K562 treated with DMSO at 1 percent for 48 hours (cell line): ENCODE results near the gene FREM1. TPM values are rescaled to one million over a fixed set of nuclear protein-coding genes. Genes with fewer than 3 reads are reported as not detected.

Source experiments
- total RNA-seq: library from RNA; unstranded; fragments of 300-600 nt; gene quantifications from 2 replicates; pipeline ENCODE4 v1.2.3, GENCODE V29; 2022; ENCODE audit warnings: low replicate concordance; ENCODE audit errors: extremely low read depth

FREM1 gene
- not detected in 2 replicates for total RNA-seq

GRCh38 chr9:14909961-14910805, at the start of gene FREM1:
TSS of gene FREM1 (minus strand) at chr9:14910428. CDS start at chr9:14868977, 41,451 bp downstream.

GRCh38 chr9:14722391-14723035, 187.7 kb downstream of the FREM1 start, which contains the start of gene CER1:
TSS of gene CER1 (minus strand) at chr9:14722733. CDS start at chr9:14722672, 61 bp downstream.

GRCh38 chr9:14693251-14693861, 216.9 kb downstream of the FREM1 start, which contains the start of gene ZDHHC21:
TSS of gene ZDHHC21 (minus strand) at chr9:14693432. CDS start at chr9:14674340, 19,092 bp downstream.

Other genes starting within 250 kb of the FREM1 start
- gene ZDHHC21, start 217.0 kb downstream of the FREM1 start, total RNA-seq = not detected in 2 replicates
- not detected in 2 replicates for gene CER1, start 187.7 kb downstream of the FREM1 start, total RNA-seq